ENCODE measurements around the gene FOXQ1.

DNA sequence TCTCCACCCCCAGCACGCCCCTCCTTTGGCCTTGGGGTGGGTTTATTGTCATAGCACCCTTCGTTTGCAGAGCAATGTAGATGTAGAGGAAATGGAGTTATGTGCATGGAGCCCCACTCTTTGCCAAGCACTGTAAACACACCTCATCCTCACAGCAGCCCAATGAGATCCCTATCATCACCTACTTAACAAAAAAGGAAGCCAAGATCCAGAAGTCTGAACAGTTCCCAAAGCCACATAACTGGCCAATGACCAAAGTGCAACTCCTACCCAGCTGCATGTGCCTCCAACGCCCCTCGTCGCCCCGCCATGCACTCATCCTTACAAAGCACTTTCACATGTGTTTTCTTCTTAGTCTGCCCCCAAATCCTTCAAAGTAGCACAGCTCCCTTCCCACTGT is 21.8 kb upstream of the FOXQ1 start:
- TF ChIP-seq, protein P1, sequence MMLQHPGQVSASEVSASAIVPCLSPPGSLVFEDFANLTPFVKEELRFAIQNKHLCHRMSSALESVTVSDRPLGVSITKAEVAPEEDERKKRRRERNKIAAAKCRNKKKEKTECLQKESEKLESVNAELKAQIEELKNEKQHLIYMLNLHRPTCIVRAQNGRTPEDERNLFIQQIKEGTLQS (IDR thresholded peaks at IDR 0.05) = no peak
- no peak for TF ChIP-seq CTCF (IDR thresholded peaks at IDR 0.05; ENCODE audit: low read depth, low read length, missing input control)
- no peak for TF ChIP-seq YY1 (IDR thresholded peaks at IDR 0.05)
- no peak for TF ChIP-seq TAF1 (conservative IDR thresholded peaks at IDR 0.05)
- no peak for TF ChIP-seq JUND (IDR thresholded peaks at IDR 0.05)
- TF ChIP-seq MAX (IDR thresholded peaks at IDR 0.05) = no peak
- TF ChIP-seq, protein P2, sequence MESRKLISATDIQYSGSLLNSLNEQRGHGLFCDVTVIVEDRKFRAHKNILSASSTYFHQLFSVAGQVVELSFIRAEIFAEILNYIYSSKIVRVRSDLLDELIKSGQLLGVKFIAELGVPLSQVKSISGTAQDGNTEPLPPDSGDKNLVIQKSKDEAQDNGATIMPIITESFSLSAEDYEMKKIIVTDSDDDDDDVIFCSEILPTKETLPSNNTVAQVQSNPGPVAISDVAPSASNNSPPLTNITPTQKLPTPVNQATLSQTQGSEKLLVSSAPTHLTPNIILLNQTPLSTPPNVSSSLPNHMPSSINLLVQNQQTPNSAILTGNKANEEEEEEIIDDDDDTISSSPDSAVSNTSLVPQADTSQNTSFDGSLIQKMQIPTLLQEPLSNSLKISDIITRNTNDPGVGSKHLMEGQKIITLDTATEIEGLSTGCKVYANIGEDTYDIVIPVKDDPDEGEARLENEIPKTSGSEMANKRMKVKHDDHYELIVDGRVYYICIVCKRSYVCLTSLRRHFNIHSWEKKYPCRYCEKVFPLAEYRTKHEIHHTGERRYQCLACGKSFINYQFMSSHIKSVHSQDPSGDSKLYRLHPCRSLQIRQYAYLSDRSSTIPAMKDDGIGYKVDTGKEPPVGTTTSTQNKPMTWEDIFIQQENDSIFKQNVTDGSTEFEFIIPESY (IDR thresholded peaks at IDR 0.05) = no peak
- no peak for TF ChIP-seq RAD21 (IDR thresholded peaks at IDR 0.05)
- TF ChIP-seq FOXA1 (IDR thresholded peaks at IDR 0.05) = no peak
- no peak for TF ChIP-seq REST (IDR thresholded peaks at IDR 0.05)
- no peak for TF ChIP-seq SP1 (IDR thresholded peaks at IDR 0.05)
- TF ChIP-seq EGR1 (IDR thresholded peaks at IDR 0.05; ENCODE audit: low read depth in 2 of 2) = no peak
- no peak for TF ChIP-seq GABPA (IDR thresholded peaks at IDR 0.05 in 1 of 2, conservative IDR thresholded peaks at IDR 0.05 in 1 of 2)
- no peak for TF ChIP-seq RXRA (IDR thresholded peaks at IDR 0.05)
